Mucosa of descending colon (tissue), 3 donors: ENCODE results near the gene PHTF2. TPM values are rescaled to one million over a fixed set of nuclear protein-coding genes. Genes with fewer than 3 reads are reported as not detected.

Experiments used
- ATAC-seq: fragments of 200-7000 bp; cut with Tn5 transposase; one replicate; pipeline ENCODE4 v1.9.1; 2020; ENCODE audit warnings: mild to moderate bottlenecking, moderate library complexity
- DNase-seq, 3 donors: peaks; one replicate each; pipeline ENCODE4 v3.0.0-alpha.2; 2020
- H3K36me3 ChIP-seq: fragments of 200-600 bp; one replicate; pipeline ENCODE4 v1.8.0; 2021; ENCODE audit warnings: low read depth, mild to moderate bottlenecking
- H3K4me1 ChIP-seq: fragments of 200-600 bp; one replicate; pipeline ENCODE4 v1.8.0; 2021; ENCODE audit warnings: low read depth, mild to moderate bottlenecking
- H3K4me3 ChIP-seq: fragments of 200-600 bp; one replicate; pipeline ENCODE4 v1.8.0; 2021; ENCODE audit warnings: mild to moderate bottlenecking
- H3K9me3 ChIP-seq: fragments of 200-600 bp; one replicate; pipeline ENCODE4 v1.8.0; 2021; ENCODE audit warnings: mild to moderate bottlenecking
- CTCF ChIP-seq: fragments of 200-600 bp; IDR thresholded peaks from one replicate; pipeline ENCODE4 v1.8.0; 2022; ENCODE audit warnings: antibody characterized with exemption, mild to moderate bottlenecking
- intact Hi-C, 2 donors: fragments of 100-400 bp; cut with DNase I in 1 of 2; cut with micrococcal nuclease in 1 of 2; formaldehyde crosslinking; loops; one replicate each; pipeline versions ENCODE4 v1.11.0 to v1.11.1; 2022; cut with DNase I, micrococcal nuclease
- total RNA-seq, 3 donors: library from RNA; stranded (reverse); fragmentation: NEBNext Ultra II Directional in 2 of 3; extraction: Animal tissue kit (Norgen Biotek cat#: 25700) in 2 of 3; gene quantifications; one replicate each; pipeline versions ENCODE4 v1.2.1 to v1.2.4, GENCODE V29; 2021 to 2023
- donor health status: DM: no; HTN: no; CAD: no; lungs with moderate emphysema.
- donor health status: DM: no; HTN: no; CAD: no.
- donor health status: DM: no; HTN: yes; CAD: no.

PHTF2 gene
- total RNA-seq, 3 donors from 2014 or later, result 13.1 to 15.2 (median 13.7) TPM

- intact Hi-C loops, result no loop called here
- TF ChIP-seq CTCF, result no peak
- H3K4me3 ChIP-seq, result no peak overlapping the region
- DNase-seq (no peak), ATAC-seq (no peak)
- H3K9me3 ChIP-seq, result no peaks in the 10 kb centered on the region
- no peaks in the 10 kb centered on the region for H3K4me1 ChIP-seq
- H3K36me3 ChIP-seq, result no peaks in the 10 kb centered on the region
Measured at GRCh38 chr7:77888998-77889397, 90.4 kb downstream of the PHTF2 start.

- Histone ChIP-seq H3K4me3 (no peak overlapping the region), H3K36me3 (no peaks in the 10 kb centered on the region), H3K9me3 (no peaks in the 10 kb centered on the region), H3K4me1 (no peaks in the 10 kb centered on the region)
- TF ChIP-seq CTCF, result no peak
- intact Hi-C loops, result no loop called here
- ATAC-seq (no peak), DNase-seq (no peak)
Measured at GRCh38 chr7:77893813-77894212, 95.2 kb downstream of the PHTF2 start.

DNA sequence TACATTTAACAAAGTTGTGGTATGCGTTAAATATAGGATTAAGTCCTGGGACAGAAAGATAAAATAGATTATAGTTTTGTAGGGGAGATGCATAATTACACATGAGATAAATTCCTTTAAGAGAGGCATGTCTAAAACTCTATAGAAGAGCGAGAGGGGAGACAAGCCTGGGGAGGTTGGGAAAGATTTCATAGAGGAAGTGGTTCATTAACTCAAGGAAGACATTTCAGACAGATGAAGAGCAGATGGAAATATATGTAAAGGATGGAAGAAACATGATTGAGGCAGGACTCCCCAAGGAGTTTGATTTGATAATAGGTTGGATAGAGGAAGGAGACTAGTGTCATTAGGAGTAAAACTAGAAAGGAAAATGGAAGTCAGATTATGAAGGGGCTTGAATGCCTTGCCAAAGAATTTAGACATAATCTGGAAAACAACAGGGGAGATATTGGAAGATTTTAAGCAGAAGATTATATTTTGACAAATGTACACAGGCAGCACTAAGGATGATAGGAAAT lies 96.1 kb downstream of the PHTF2 start:
- Histone ChIP-seq H3K9me3 (no peaks in the 10 kb centered on the region), H3K4me1 (no peaks in the 10 kb centered on the region), H3K4me3 (no peak overlapping the region), H3K36me3 (no peaks in the 10 kb centered on the region)
- intact Hi-C loops, result no loop called here
- TF ChIP-seq CTCF, result no peak
- DNase-seq, result no peak
- ATAC-seq, result no peak

GRCh38 chr7:77895905-77896304 lies 97.3 kb downstream of the PHTF2 start:
- no peak for ATAC-seq
- no peak for TF ChIP-seq CTCF
- Histone ChIP-seq H3K4me1 (no peaks in the 10 kb centered on the region), H3K36me3 (no peaks in the 10 kb centered on the region), H3K9me3 (no peaks in the 10 kb centered on the region), H3K4me3 (no peak overlapping the region)
- no peak for DNase-seq
- intact Hi-C loops, result no loop called here

DNA sequence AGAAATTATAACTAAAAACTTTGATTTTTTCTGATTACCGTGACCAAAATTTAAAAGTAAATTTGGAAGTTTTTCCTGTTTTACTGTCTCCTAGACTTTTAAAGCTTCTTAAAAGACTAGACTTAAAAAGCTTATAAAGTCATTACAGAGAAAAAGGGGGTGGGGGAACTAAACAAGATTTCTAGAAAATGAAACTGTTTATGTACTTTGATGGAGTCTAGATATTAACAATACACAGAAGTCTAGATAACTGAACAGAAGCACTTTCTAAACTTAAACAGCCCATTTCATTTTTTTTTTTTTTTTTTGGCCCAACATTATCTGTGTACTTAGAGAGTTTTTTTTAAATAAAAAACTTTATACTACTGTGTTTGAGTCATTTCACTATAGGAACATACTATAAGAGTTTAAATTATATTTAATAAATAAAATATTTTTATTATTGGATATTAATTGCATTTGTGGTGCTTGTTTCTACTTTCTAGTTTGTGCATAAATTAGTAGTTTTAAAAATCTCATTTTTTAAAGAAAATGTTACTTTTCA lies 98.5 kb downstream of the PHTF2 start:
- intact Hi-C loops, result no loop called here
- no peak overlapping the region for H3K4me3 ChIP-seq
- no peak for DNase-seq
- no peaks in the 10 kb centered on the region for H3K9me3 ChIP-seq
- no peak for ATAC-seq
- no peaks in the 10 kb centered on the region for H3K4me1 ChIP-seq
- TF ChIP-seq CTCF, result no peak
- H3K36me3 ChIP-seq, result no peaks in the 10 kb centered on the region

GRCh38 chr7:77899516-77899915 lies 100.9 kb downstream of the PHTF2 start:
- no peaks in the 10 kb centered on the region for H3K9me3 ChIP-seq
- no peak overlapping the region for H3K4me3 ChIP-seq
- intact Hi-C loops, result no loop called here
- no peak for ATAC-seq
- no peak for TF ChIP-seq CTCF
- no peak for DNase-seq
- no peaks in the 10 kb centered on the region for H3K36me3 ChIP-seq
- no peaks in the 10 kb centered on the region for H3K4me1 ChIP-seq
